ENCODE measurements around the gene ARHGAP25. TPM values are rescaled to one million over a fixed set of nuclear protein-coding genes. Genes with fewer than 3 reads are reported as not detected.

The ARHGAP25 gene
- polyA plus RNA-seq, 3 donors: 7.7 to 8.5 (median 7.9) TPM

- DNase-seq (ENCODE audit: low read depth in 3 of 3, low spot score in 2 of 3): no peak
Observed at GRCh38 chr2:68827666-68828065, 93.1 kb downstream of the ARHGAP25 start.

- peak; percentile 63 to 68 (median 67) for DNase-seq (ENCODE audit: low read depth in 3 of 3, low spot score in 2 of 3)
Observed at GRCh38 chr2:68828887-68829708, 94.5 kb downstream of the ARHGAP25 start.

- DNase-seq (ENCODE audit: low read depth in 3 of 3, low spot score in 2 of 3): no peak
Observed at GRCh38 chr2:68829749-68830148, 95.1 kb downstream of the ARHGAP25 start.

GRCh38 chr2:68831686-68832232, 97.1 kb downstream of the ARHGAP25 start:
- no peak for DNase-seq (ENCODE audit: low read depth in 3 of 3, low spot score in 2 of 3)

- no peak for DNase-seq (ENCODE audit: low read depth in 3 of 3, low spot score in 2 of 3)
Observed at GRCh38 chr2:68832233-68832869, 97.7 kb downstream of the ARHGAP25 start.

- no peak for DNase-seq (ENCODE audit: low read depth in 3 of 3, low spot score in 2 of 3)
Observed at GRCh38 chr2:68833162-68833561, 98.6 kb downstream of the ARHGAP25 start.

GRCh38 chr2:68834737-68835376, 100.2 kb downstream of the ARHGAP25 start:
- DNase-seq (ENCODE audit: low read depth in 3 of 3, low spot score in 2 of 3): no peak

GRCh38 chr2:68835621-68836020, 101.0 kb downstream of the ARHGAP25 start:
- DNase-seq (ENCODE audit: low read depth in 3 of 3, low spot score in 2 of 3): no peak

GRCh38 chr2:68837164-68837860, 102.7 kb downstream of the ARHGAP25 start:
- DNase-seq (ENCODE audit: low read depth in 3 of 3, low spot score in 2 of 3): peak in 1 of 3 donors; percentile 19

GRCh38 chr2:68837861-68838341, 103.3 kb downstream of the ARHGAP25 start:
- DNase-seq (ENCODE audit: low read depth in 3 of 3, low spot score in 2 of 3): no peak

GRCh38 chr2:68838641-68839040, 104.0 kb downstream of the ARHGAP25 start:
- no peak for DNase-seq (ENCODE audit: low read depth in 3 of 3, low spot score in 2 of 3)

- DNase-seq (ENCODE audit: low read depth in 3 of 3, low spot score in 2 of 3): no peak
Observed at GRCh38 chr2:68839260-68839833, 104.7 kb downstream of the ARHGAP25 start.

- DNase-seq (ENCODE audit: low read depth in 3 of 3, low spot score in 2 of 3): no peak
Observed at GRCh38 chr2:68845043-68845442, 110.4 kb downstream of the ARHGAP25 start.

- DNase-seq (ENCODE audit: low read depth in 3 of 3, low spot score in 2 of 3): no peak
Observed at GRCh38 chr2:68846091-68846490, 111.5 kb downstream of the ARHGAP25 start.

- no peak for DNase-seq (ENCODE audit: low read depth in 3 of 3, low spot score in 2 of 3)
Observed at GRCh38 chr2:68847751-68848150, 113.1 kb downstream of the ARHGAP25 start.

- DNase-seq (ENCODE audit: low read depth in 3 of 3, low spot score in 2 of 3): no peak
Observed at GRCh38 chr2:68849579-68850030, 115.0 kb downstream of the ARHGAP25 start.

- DNase-seq (ENCODE audit: low read depth in 3 of 3, low spot score in 2 of 3): no peak
Observed at GRCh38 chr2:68850524-68850923, 115.9 kb downstream of the ARHGAP25 start.

GRCh38 chr2:68853035-68853434, 118.4 kb downstream of the ARHGAP25 start:
- DNase-seq (ENCODE audit: low read depth in 3 of 3, low spot score in 2 of 3): no peak

GRCh38 chr2:68853915-68854314, 119.3 kb downstream of the ARHGAP25 start:
- no peak for DNase-seq (ENCODE audit: low read depth in 3 of 3, low spot score in 2 of 3)

GRCh38 chr2:68854476-68854875, 119.9 kb downstream of the ARHGAP25 start:
- DNase-seq (ENCODE audit: low read depth in 3 of 3, low spot score in 2 of 3): no peak

Data from right renal cortex interstitium (tissue), 3 donors.